ENCODE measurements around the gene MBD3L4.

The MBD3L4 gene

DNA sequence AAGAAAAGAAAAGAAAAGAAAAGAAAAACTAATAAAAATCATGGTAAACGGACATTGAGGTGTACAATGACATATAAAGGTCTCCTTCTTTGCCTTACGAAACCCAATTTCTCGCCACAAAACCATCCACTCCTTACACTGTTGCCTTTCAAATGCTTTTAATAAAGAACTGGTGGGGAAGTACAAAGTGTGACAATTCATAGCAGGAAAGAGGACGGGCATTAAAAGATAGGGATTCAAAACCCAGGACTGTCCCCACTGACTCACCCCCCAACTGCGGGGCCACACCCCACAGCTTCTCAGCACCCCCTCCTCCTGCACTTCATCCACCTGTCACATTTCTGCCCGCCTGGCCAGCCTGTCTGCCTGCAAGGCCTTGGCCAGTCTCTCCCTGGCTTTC is 21.2 kb downstream of the MBD3L4 start:
- Histone ChIP-seq H2AFZ (ENCODE audit: low read depth, low read length, severe bottlenecking) (no peak overlapping the region), H3K9ac (ENCODE audit: low read length) (no peak overlapping the region), H3K9me2 (replicated peaks; ENCODE audit: insufficient read depth, low read length) (no peaks in the 10 kb centered on the region), H3K36me3 (ENCODE audit: low read length) (no peaks in the 10 kb centered on the region), H3K79me2 (ENCODE audit: insufficient read depth, low read length) (no peaks in the 10 kb centered on the region), H4K20me1 (ENCODE audit: low read depth, low read length) (no peaks in the 10 kb centered on the region), H3K4me3 (ENCODE audit: insufficient read depth, low read length, poor library complexity, severe bottlenecking) (no peak overlapping the region), H3F3A (ENCODE audit: insufficient read depth) (no peaks in the 10 kb centered on the region), H3K27me3 (ENCODE audit: low read length) (no peaks in the 10 kb centered on the region), H3K4me2 (ENCODE audit: low read depth, low read length, poor library complexity, severe bottlenecking) (no peak overlapping the region), H3K9me3 (ENCODE audit: insufficient read depth, low read length) (no peaks in the 10 kb centered on the region), H3K27ac (ENCODE audit: low read depth, low read length) (no peak overlapping the region)
- no peak for TF ChIP-seq EZH2phosphoT487 (conservative IDR thresholded peaks at IDR 0.05; ENCODE audit: low read length)
- TF ChIP-seq, protein P1, sequence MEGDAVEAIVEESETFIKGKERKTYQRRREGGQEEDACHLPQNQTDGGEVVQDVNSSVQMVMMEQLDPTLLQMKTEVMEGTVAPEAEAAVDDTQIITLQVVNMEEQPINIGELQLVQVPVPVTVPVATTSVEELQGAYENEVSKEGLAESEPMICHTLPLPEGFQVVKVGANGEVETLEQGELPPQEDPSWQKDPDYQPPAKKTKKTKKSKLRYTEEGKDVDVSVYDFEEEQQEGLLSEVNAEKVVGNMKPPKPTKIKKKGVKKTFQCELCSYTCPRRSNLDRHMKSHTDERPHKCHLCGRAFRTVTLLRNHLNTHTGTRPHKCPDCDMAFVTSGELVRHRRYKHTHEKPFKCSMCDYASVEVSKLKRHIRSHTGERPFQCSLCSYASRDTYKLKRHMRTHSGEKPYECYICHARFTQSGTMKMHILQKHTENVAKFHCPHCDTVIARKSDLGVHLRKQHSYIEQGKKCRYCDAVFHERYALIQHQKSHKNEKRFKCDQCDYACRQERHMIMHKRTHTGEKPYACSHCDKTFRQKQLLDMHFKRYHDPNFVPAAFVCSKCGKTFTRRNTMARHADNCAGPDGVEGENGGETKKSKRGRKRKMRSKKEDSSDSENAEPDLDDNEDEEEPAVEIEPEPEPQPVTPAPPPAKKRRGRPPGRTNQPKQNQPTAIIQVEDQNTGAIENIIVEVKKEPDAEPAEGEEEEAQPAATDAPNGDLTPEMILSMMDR (IDR thresholded peaks at IDR 0.05; ENCODE audit: insufficient read depth, low read length, poor library complexity, severe bottlenecking): no peak

DNA sequence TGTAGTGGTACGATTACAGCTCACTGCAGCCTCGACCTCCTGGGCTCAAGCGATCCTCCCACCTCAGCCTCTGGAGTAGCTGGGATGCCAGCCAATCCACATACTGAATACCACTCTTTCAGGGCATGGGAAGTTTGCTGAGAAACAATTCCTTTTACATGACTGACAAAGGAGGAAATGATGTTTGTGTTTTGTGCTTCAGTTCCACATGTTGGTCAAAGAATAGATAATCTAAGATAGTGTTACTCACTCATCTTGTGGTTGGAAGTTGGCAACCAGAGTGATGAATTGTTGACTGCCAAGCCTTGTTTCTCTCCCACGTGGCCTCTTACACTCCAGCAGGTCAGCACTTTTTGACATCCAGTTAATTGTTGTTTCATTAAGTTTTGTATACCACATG is 26.3 kb downstream of the MBD3L4 start:
- Histone ChIP-seq H2AFZ (ENCODE audit: low read depth, low read length, severe bottlenecking) (no peak overlapping the region), H3K36me3 (ENCODE audit: low read length) (no peaks in the 10 kb centered on the region), H3K9ac (ENCODE audit: low read length) (no peak overlapping the region), H3K27me3 (ENCODE audit: low read length) (no peaks in the 10 kb centered on the region), H3K9me2 (replicated peaks; ENCODE audit: insufficient read depth, low read length) (no peaks in the 10 kb centered on the region), H3K79me2 (ENCODE audit: insufficient read depth, low read length) (no peaks in the 10 kb centered on the region), H4K20me1 (ENCODE audit: low read depth, low read length) (no peaks in the 10 kb centered on the region), H3K4me2 (ENCODE audit: low read depth, low read length, poor library complexity, severe bottlenecking) (no peak overlapping the region), H3K9me3 (ENCODE audit: insufficient read depth, low read length) (no peaks in the 10 kb centered on the region), H3K27ac (ENCODE audit: low read depth, low read length) (no peak overlapping the region), H3F3A (ENCODE audit: insufficient read depth) (no peaks in the 10 kb centered on the region), H3K4me3 (ENCODE audit: insufficient read depth, low read length, poor library complexity, severe bottlenecking) (no peak overlapping the region)
- no peak for TF ChIP-seq EZH2phosphoT487 (conservative IDR thresholded peaks at IDR 0.05; ENCODE audit: low read length)
- TF ChIP-seq, protein P1 (IDR thresholded peaks at IDR 0.05; ENCODE audit: insufficient read depth, low read length, poor library complexity, severe bottlenecking): no peak

- Histone ChIP-seq H3K4me3 (ENCODE audit: insufficient read depth, low read length, poor library complexity, severe bottlenecking) (no peak overlapping the region), H3F3A (ENCODE audit: insufficient read depth) (no peaks in the 10 kb centered on the region), H3K27me3 (ENCODE audit: low read length) (no peaks in the 10 kb centered on the region), H3K4me2 (ENCODE audit: low read depth, low read length, poor library complexity, severe bottlenecking) (no peak overlapping the region), H3K27ac (ENCODE audit: low read depth, low read length) (no peak overlapping the region), H3K9me2 (replicated peaks; ENCODE audit: insufficient read depth, low read length) (no peaks in the 10 kb centered on the region), H3K9me3 (ENCODE audit: insufficient read depth, low read length) (no peaks in the 10 kb centered on the region), H3K79me2 (ENCODE audit: insufficient read depth, low read length) (no peaks in the 10 kb centered on the region), H4K20me1 (ENCODE audit: low read depth, low read length) (no peaks in the 10 kb centered on the region), H2AFZ (ENCODE audit: low read depth, low read length, severe bottlenecking) (no peak overlapping the region), H3K9ac (ENCODE audit: low read length) (no peak overlapping the region), H3K36me3 (ENCODE audit: low read length) (no peaks in the 10 kb centered on the region)
- TF ChIP-seq, protein P1 (IDR thresholded peaks at IDR 0.05; ENCODE audit: insufficient read depth, low read length, poor library complexity, severe bottlenecking): no peak
- no peak for TF ChIP-seq EZH2phosphoT487 (conservative IDR thresholded peaks at IDR 0.05; ENCODE audit: low read length)
Observed at GRCh38 chr19:7010722-7011593, 29.0 kb downstream of the MBD3L4 start.
